Karpas-422 (cell line): ENCODE data around the gene CNNM1. TPM values are rescaled to one million over a fixed set of nuclear protein-coding genes. Genes with fewer than 3 reads are reported as not detected.

Experiments used
- DNase-seq: peaks from one replicate; pipeline ENCODE4 v3.0.0-alpha.2; 2015
- H2AFZ ChIP-seq: fragments of 200-600 bp; sonication (generic); 2 replicates; pipeline ENCODE4 v1.6.1; 2014; ENCODE audit warnings: antibody characterized with exemption, low read length, mixed read lengths
- H3K27ac ChIP-seq: fragments of 200-600 bp; sonication (generic); 2 replicates; pipeline ENCODE4 v1.5.1; 2014; ENCODE audit warnings: mild to moderate bottlenecking, low read length, moderate library complexity
- H3K27me3 ChIP-seq: fragments of 200-600 bp; sonication (generic); 2 replicates; pipeline ENCODE4 v1.6.1; 2014; ENCODE audit warnings: low read length, mixed read lengths
- H3K36me3 ChIP-seq: fragments of 200-600 bp; sonication (generic); 2 replicates; pipeline ENCODE4 v1.6.1; 2014; ENCODE audit warnings: low read length, mixed read lengths; ENCODE audit not compliant: insufficient read depth
- H3K4me1 ChIP-seq: fragments of 200-600 bp; sonication (generic); 2 replicates; pipeline ENCODE4 v1.6.1; 2014; ENCODE audit warnings: mild to moderate bottlenecking, low read length, mixed read lengths
- H3K4me2 ChIP-seq: fragments of 200-600 bp; sonication (generic); 2 replicates; pipeline ENCODE4 v1.6.1; 2014; ENCODE audit warnings: low read length, low read depth, mild to moderate bottlenecking; ENCODE audit not compliant: poor library complexity, severe bottlenecking
- H3K4me3 ChIP-seq: fragments of 200-600 bp; sonication (generic); 2 replicates; pipeline ENCODE4 v1.5.1; 2014; ENCODE audit warnings: mild to moderate bottlenecking, antibody characterized with exemption, low read length, mixed read lengths
- H3K79me2 ChIP-seq: fragments of 200-600 bp; sonication (generic); 2 replicates; pipeline ENCODE4 v1.6.1; 2014; ENCODE audit warnings: mild to moderate bottlenecking, low read length, mixed read lengths
- H3K9ac ChIP-seq: fragments of 200-600 bp; sonication (generic); 2 replicates; pipeline ENCODE4 v1.6.0; 2014; ENCODE audit warnings: low read length
- H3K9me2 ChIP-seq: fragments of 200-600 bp; sonication (generic), shearing (Covaris generic); replicated peaks from 2 replicates; pipeline ENCODE4 v1.6.0; 2014; ENCODE audit warnings: mild to moderate bottlenecking, low read length, moderate library complexity; ENCODE audit not compliant: insufficient read depth
- H3K9me3 ChIP-seq: fragments of 300-700, 200-600 bp; sonication (generic); 2 replicates; pipeline ENCODE4 v1.6.1; 2014; ENCODE audit warnings: low read length, mixed read lengths
- H4K20me1 ChIP-seq: fragments of 200-600 bp; sonication (generic); 2 replicates; pipeline ENCODE4 v1.6.1; 2014; ENCODE audit warnings: mild to moderate bottlenecking, antibody characterized with exemption, low read length, low read depth; ENCODE audit not compliant: insufficient read depth
- total RNA-seq: library from RNA; depleted of rRNA; stranded (reverse); fragments of >200 nt; shearing (Covaris generic); gene quantifications from 2 replicates; pipeline ENCODE4 v1.2.3, GENCODE V29; 2014; ENCODE audit warnings: low replicate concordance

The CNNM1 gene
- total RNA-seq, 1 experiment from 2014 or later, result not detected

GRCh38 chr10:99394761-99395386, 65.7 kb downstream of the CNNM1 start:
- H3K9me2 ChIP-seq, result no peaks in the 10 kb centered on the region
- no peaks in the 10 kb centered on the region for H3K36me3 ChIP-seq
- no peak overlapping the region for H3K4me3 ChIP-seq
- no peaks in the 10 kb centered on the region for H3K9me3 ChIP-seq
- no peak overlapping the region for H2AFZ ChIP-seq
- no peaks in the 10 kb centered on the region for H3K27me3 ChIP-seq
- no peak overlapping the region for H3K9ac ChIP-seq
- H3K27ac ChIP-seq, result no peak overlapping the region
- no peaks in the 10 kb centered on the region for H3K79me2 ChIP-seq
- DNase-seq, result no peak
- no peaks in the 10 kb centered on the region for H3K4me1 ChIP-seq
- H3K4me2 ChIP-seq, result no peak overlapping the region
- no peaks in the 10 kb centered on the region for H4K20me1 ChIP-seq

GRCh38 chr10:99395750-99396445, 66.7 kb downstream of the CNNM1 start:
- DNase-seq, result no peak
- Histone ChIP-seq H3K4me1 (no peaks in the 10 kb centered on the region), H2AFZ (no peak overlapping the region), H3K9ac (no peak overlapping the region), H3K4me3 (no peak overlapping the region), H3K79me2 (no peaks in the 10 kb centered on the region), H3K36me3 (no peaks in the 10 kb centered on the region; the same call in 1 of the 2 replicates), H3K27me3 (no peaks in the 10 kb centered on the region), H3K4me2 (no peak overlapping the region), H3K27ac (no peak overlapping the region), H3K9me3 (no peaks in the 10 kb centered on the region), H4K20me1 (no peaks in the 10 kb centered on the region), H3K9me2 (no peaks in the 10 kb centered on the region)

GRCh38 chr10:99396471-99396870, 67.3 kb downstream of the CNNM1 start:
- no peaks in the 10 kb centered on the region for H3K4me1 ChIP-seq
- H4K20me1 ChIP-seq, result no peaks in the 10 kb centered on the region
- no peaks in the 10 kb centered on the region for H3K79me2 ChIP-seq
- no peaks in the 10 kb centered on the region for H3K9me3 ChIP-seq
- no peak for DNase-seq
- no peak overlapping the region for H3K9ac ChIP-seq
- H2AFZ ChIP-seq, result no peak overlapping the region
- no peaks in the 10 kb centered on the region; the same call in 1 of the 2 replicates for H3K36me3 ChIP-seq
- H3K4me3 ChIP-seq, result no peak overlapping the region
- no peaks in the 10 kb centered on the region for H3K27me3 ChIP-seq
- H3K27ac ChIP-seq, result no peak overlapping the region
- no peak overlapping the region for H3K4me2 ChIP-seq
- no peaks in the 10 kb centered on the region for H3K9me2 ChIP-seq

GRCh38 chr10:99399664-99400063, 70.5 kb downstream of the CNNM1 start:
- H3K79me2 ChIP-seq, result no peaks in the 10 kb centered on the region
- no peak overlapping the region for H3K27ac ChIP-seq
- no peak overlapping the region for H3K9ac ChIP-seq
- no peaks in the 10 kb centered on the region for H3K27me3 ChIP-seq
- no peak for DNase-seq
- no peaks in the 10 kb centered on the region for H3K4me1 ChIP-seq
- no peak overlapping the region for H3K4me3 ChIP-seq
- no peak overlapping the region for H2AFZ ChIP-seq
- no peaks in the 10 kb centered on the region for H3K9me3 ChIP-seq
- H3K36me3 ChIP-seq, result peaks cover 8% of the 10 kb centered on the region; the same call in 1 of the 2 replicates
- no peaks in the 10 kb centered on the region for H3K9me2 ChIP-seq
- H4K20me1 ChIP-seq, result no peaks in the 10 kb centered on the region
- H3K4me2 ChIP-seq, result no peak overlapping the region

- Histone ChIP-seq H3K27ac (no peak overlapping the region), H3K36me3 (peaks cover 28% of the 10 kb centered on the region), H3K79me2 (no peaks in the 10 kb centered on the region; the same call in 1 of the 2 replicates), H3K9me2 (no peaks in the 10 kb centered on the region), H3K9ac (no peak overlapping the region), H3K4me2 (no peak overlapping the region), H3K9me3 (no peaks in the 10 kb centered on the region), H3K4me1 (no peaks in the 10 kb centered on the region), H3K4me3 (no peak overlapping the region), H4K20me1 (no peaks in the 10 kb centered on the region), H3K27me3 (no peaks in the 10 kb centered on the region), H2AFZ (no peak overlapping the region)
- DNase-seq, result no peak
Measured at GRCh38 chr10:99403674-99404073, 74.5 kb downstream of the CNNM1 start.

- peaks cover 4% of the 10 kb centered on the region; the same call in 1 of the 2 replicates for H3K4me1 ChIP-seq
- H3K9ac ChIP-seq, result no peak overlapping the region
- no peak overlapping the region for H3K4me3 ChIP-seq
- no peak overlapping the region for H3K4me2 ChIP-seq
- H3K27ac ChIP-seq, result no peak overlapping the region
- H3K79me2 ChIP-seq, result peaks cover 20% of the 10 kb centered on the region
- no peak for DNase-seq
- H2AFZ ChIP-seq, result no peak overlapping the region
- H3K27me3 ChIP-seq, result no peaks in the 10 kb centered on the region
- peaks cover 35% of the 10 kb centered on the region for H3K36me3 ChIP-seq
- no peaks in the 10 kb centered on the region for H4K20me1 ChIP-seq
- H3K9me2 ChIP-seq, result no peaks in the 10 kb centered on the region
- H3K9me3 ChIP-seq, result no peaks in the 10 kb centered on the region
Measured at GRCh38 chr10:99406149-99406548, 77.0 kb downstream of the CNNM1 start.

- Histone ChIP-seq H4K20me1 (no peaks in the 10 kb centered on the region), H3K27ac (no peak overlapping the region), H3K9ac (no peak overlapping the region), H3K9me3 (no peaks in the 10 kb centered on the region), H3K79me2 (peaks cover 29% of the 10 kb centered on the region), H3K27me3 (no peaks in the 10 kb centered on the region), H3K4me1 (peaks cover 4% of the 10 kb centered on the region; the same call in 1 of the 2 replicates), H2AFZ (no peak overlapping the region), H3K4me3 (no peak overlapping the region), H3K36me3 (peaks cover 25% of the 10 kb centered on the region), H3K4me2 (no peak overlapping the region), H3K9me2 (no peaks in the 10 kb centered on the region)
- DNase-seq, result no peak
Measured at GRCh38 chr10:99410146-99410545, 81.0 kb downstream of the CNNM1 start.

- peaks cover 4% of the 10 kb centered on the region; the same call in 1 of the 2 replicates for H3K4me1 ChIP-seq
- no peaks in the 10 kb centered on the region for H3K9me3 ChIP-seq
Measured at GRCh38 chr10:99410876-99411275, 81.7 kb downstream of the CNNM1 start.

More at GRCh38 chr10:99410876-99411275, 81.7 kb downstream of the CNNM1 start:
- Histone ChIP-seq H3K4me3 (no peak overlapping the region), H3K4me2 (no peak overlapping the region), H2AFZ (no peak overlapping the region), H3K9ac (no peak overlapping the region), H4K20me1 (no peaks in the 10 kb centered on the region), H3K9me2 (no peaks in the 10 kb centered on the region), H3K36me3 (peaks cover 18% of the 10 kb centered on the region), H3K27ac (no peak overlapping the region), H3K27me3 (no peaks in the 10 kb centered on the region), H3K79me2 (peaks cover 29% of the 10 kb centered on the region)
- DNase-seq, result no peak
